Neural progenitor cell (in vitro differentiated cells): Measurements from ENCODE around the gene PRDM16.

Experiments
- EZH2 ChIP-seq: fragments of 200-600 bp; sonication (generic); IDR thresholded peaks from 2 replicates; pipeline ENCODE4 v1.6.1; 2017; ENCODE audit warnings: antibody characterized with exemption, mild to moderate bottlenecking, moderate library complexity
- TF ChIP-seq, protein P1 (sequence below): fragments of 200-600 bp; sonication (generic); IDR thresholded peaks from 2 replicates; pipeline ENCODE4 v1.5.1; 2017; ENCODE audit warnings: antibody characterized with exemption, mild to moderate bottlenecking

DNA sequence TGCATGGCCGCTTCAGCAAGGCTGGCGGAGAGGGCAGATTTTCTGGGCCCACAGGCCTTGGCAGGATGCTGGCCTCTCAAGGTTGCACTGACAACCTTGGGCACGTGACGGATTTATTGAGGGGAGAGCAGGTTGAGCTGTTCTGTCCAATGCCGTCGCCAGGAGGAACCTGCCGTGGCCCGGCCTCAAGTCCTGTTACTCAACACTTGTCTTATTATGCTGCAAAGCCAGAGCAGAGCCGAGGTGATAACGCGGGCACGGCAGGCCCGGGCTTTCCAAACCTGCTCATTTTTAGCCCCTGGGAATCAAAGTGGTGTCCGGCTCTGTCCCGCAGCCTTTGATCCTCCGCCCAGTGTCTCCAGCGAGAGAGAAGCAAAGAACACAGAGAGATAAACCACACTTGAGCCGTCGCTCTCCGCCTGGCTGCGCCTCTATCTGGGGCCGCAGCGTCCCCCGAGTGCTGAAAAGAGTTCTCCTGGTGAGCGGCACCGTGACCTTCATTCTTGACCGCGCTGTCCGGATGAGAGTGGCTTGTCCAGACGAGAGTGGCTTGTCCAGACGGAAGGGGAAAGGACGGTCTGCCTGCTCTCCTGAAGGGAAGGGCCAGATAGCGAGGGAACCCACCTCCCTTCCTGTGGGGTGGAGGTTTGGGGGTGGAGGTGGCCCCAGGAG is 223.2 kb downstream of the PRDM16 start:
- TF ChIP-seq, protein P1, sequence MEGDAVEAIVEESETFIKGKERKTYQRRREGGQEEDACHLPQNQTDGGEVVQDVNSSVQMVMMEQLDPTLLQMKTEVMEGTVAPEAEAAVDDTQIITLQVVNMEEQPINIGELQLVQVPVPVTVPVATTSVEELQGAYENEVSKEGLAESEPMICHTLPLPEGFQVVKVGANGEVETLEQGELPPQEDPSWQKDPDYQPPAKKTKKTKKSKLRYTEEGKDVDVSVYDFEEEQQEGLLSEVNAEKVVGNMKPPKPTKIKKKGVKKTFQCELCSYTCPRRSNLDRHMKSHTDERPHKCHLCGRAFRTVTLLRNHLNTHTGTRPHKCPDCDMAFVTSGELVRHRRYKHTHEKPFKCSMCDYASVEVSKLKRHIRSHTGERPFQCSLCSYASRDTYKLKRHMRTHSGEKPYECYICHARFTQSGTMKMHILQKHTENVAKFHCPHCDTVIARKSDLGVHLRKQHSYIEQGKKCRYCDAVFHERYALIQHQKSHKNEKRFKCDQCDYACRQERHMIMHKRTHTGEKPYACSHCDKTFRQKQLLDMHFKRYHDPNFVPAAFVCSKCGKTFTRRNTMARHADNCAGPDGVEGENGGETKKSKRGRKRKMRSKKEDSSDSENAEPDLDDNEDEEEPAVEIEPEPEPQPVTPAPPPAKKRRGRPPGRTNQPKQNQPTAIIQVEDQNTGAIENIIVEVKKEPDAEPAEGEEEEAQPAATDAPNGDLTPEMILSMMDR = no peak
- no peak for TF ChIP-seq EZH2
